Measurements from ENCODE around the gene UNK.

DNA sequence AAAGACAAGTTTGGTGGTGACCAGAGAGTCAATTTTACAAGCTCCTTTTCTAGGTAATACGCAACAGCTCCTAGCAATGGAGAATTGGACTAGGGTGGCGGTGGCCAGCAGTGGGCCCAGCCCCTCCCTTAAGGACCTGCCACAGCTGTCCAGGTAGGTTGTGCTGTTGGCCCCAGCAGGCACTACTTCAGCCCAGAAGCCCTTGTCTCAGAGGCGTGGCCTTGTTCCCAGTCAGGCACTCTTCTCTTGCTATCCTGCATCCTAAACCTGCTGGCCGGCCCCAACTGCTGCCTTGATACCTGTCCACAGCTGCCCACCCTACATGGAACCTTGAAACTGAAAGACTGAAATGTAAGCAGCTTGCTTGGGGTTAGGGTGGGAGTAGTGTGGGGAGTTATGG is 18.6 kb upstream of the UNK start:
- no peak for TF ChIP-seq CTCF (IDR thresholded peaks at IDR 0.05)
- no peak for TF ChIP-seq POLR2A (IDR thresholded peaks at IDR 0.05)
- TF ChIP-seq EP300 (IDR thresholded peaks at IDR 0.05): no peak
- no peak for TF ChIP-seq POLR2AphosphoS5 (IDR thresholded peaks at IDR 0.05)
